GM12878 (cell line): ENCODE measurements around the gene TROAP. TPM values are rescaled to one million over a fixed set of nuclear protein-coding genes. Genes with fewer than 3 reads are reported as not detected.

Source experiments
- ATAC-seq: fragments of 200-7000 bp; cut with Tn5 transposase; 3 replicates; pipeline ENCODE4 v1.9.1; 2020; ENCODE audit warnings: mild to moderate bottlenecking, moderate library complexity
- BruUV-seq: library from RNA; stranded (reverse); fragments of 400-500 nt; replicated peaks from 2 replicates; lab custom pipeline; 2021; lab: Mats Ljungman, UMichigan
- CTCF ChIA-PET: fragments of 300-600 bp; sonication (Branson Sonifier 250); formaldehyde crosslinking; extraction: SDS; loops from one replicate; lab custom pipeline; 2021; ENCODE audit warnings: inconsistent platforms; lab: Yijun Ruan, JAX
- POLR2A ChIA-PET: fragments of 350-600 bp; formaldehyde crosslinking; extraction: SDS; loops from one replicate; lab custom pipeline; 2021; ENCODE audit warnings: inconsistent platforms; lab: Charles Lee
- RAD21 ChIA-PET: fragments of 300-600 bp; sonication (Branson Sonifier 250); formaldehyde crosslinking; loops from one replicate; lab custom pipeline; 2023; ENCODE audit warnings: antibody characterized with exemption; ENCODE audit not compliant: unreplicated experiment; lab: Charles Lee
- SMC1A ChIA-PET: fragments of 300-600 bp; sonication (Branson Sonifier 250); formaldehyde crosslinking; loops from one replicate; lab custom pipeline; 2023; ENCODE audit not compliant: unreplicated experiment, uncharacterized antibody; lab: Charles Lee
- DNase-seq: peaks from one replicate; pipeline ENCODE4 v3.0.0-alpha.2; 2011; ENCODE audit warnings: low read depth, low spot score
- FAIRE-seq: peaks from 3 replicates; lab custom pipeline; 2011; peaks lifted over from hg19 to GRCh38; lab: Jason Lieb, UNC
- H2AFZ ChIP-seq: 2 replicates; pipeline ENCODE4 v1.6.0; 2011; ENCODE audit warnings: low read depth, low read length, control low read depth; ENCODE audit not compliant: control insufficient read depth
- H3K27ac ChIP-seq: 2 replicates; pipeline ENCODE4 v1.5.1; 2011; ENCODE audit warnings: control low read depth; ENCODE audit not compliant: control insufficient read depth, insufficient read depth
- H3K27me3 ChIP-seq, 2 experiments: replicated peaks in 1 of 2; 2 replicates each; pipeline versions ENCODE4 v1.6.0 to v1.6.1; 2011; ENCODE audit warnings: low read length in 1 of 2; ENCODE audit not compliant: control insufficient read depth in 2 of 2, insufficient read depth in 2 of 2
- H3K36me3 ChIP-seq, 2 experiments: 2 replicates each; pipeline ENCODE4 v1.5.1; 2011; ENCODE audit warnings: low read length in 1 of 2; ENCODE audit not compliant: control insufficient read depth in 2 of 2, insufficient read depth in 2 of 2
- H3K4me1 ChIP-seq: 2 replicates; pipeline ENCODE4 v1.6.1; 2011; ENCODE audit warnings: mild to moderate bottlenecking, low read length, moderate library complexity, mixed read lengths; ENCODE audit not compliant: control insufficient read depth, insufficient read depth
- H3K4me2 ChIP-seq: 2 replicates; pipeline ENCODE4 v1.6.0; 2011; ENCODE audit warnings: control low read depth; ENCODE audit not compliant: control insufficient read depth, insufficient read depth
- H3K4me3 ChIP-seq: fragments of 200-600 bp; sonication (generic); 2 replicates; pipeline ENCODE4 v1.5.1; 2016
- H3K79me2 ChIP-seq: 2 replicates; pipeline ENCODE4 v1.6.0; 2011; ENCODE audit warnings: low read length; ENCODE audit not compliant: control insufficient read depth, insufficient read depth
- H3K9ac ChIP-seq: 2 replicates; pipeline ENCODE4 v1.8.0; 2011; ENCODE audit warnings: low read length, control low read depth, mixed read lengths; ENCODE audit not compliant: control insufficient read depth, insufficient read depth
- H3K9me3 ChIP-seq: replicated peaks from 3 replicates; pipeline ENCODE4 v1.5.1; 2011; ENCODE audit warnings: mild to moderate bottlenecking, low read length; ENCODE audit not compliant: control insufficient read depth, insufficient read depth
- H4K20me1 ChIP-seq: 2 replicates; pipeline ENCODE4 v1.6.0; 2011; ENCODE audit not compliant: control insufficient read depth, insufficient read depth
- EZH2 ChIP-seq: IDR thresholded peaks from 2 replicates; pipeline ENCODE4 v1.6.1; 2012; ENCODE audit warnings: low read depth, mild to moderate bottlenecking, control low read depth, inconsistent platforms, low read length, borderline replicate concordance; ENCODE audit not compliant: control insufficient read depth
- FOXM1 ChIP-seq: IDR thresholded peaks from 2 replicates; pipeline ENCODE4 v1.6.1; 2012; ENCODE audit warnings: low read depth, mild to moderate bottlenecking, inconsistent platforms, low read length, moderate library complexity
- NFIC ChIP-seq: IDR thresholded peaks from 2 replicates; pipeline ENCODE4 v1.6.1; 2012; ENCODE audit warnings: low read depth, mild to moderate bottlenecking, inconsistent platforms, low read length, moderate library complexity
- POLR2AphosphoS2 ChIP-seq: IDR thresholded peaks from 2 replicates; pipeline ENCODE4 v1.6.1; 2011; ENCODE audit warnings: low read depth, mild to moderate bottlenecking, low read length, improper control_type of control experiment, moderate library complexity
- RBBP5 ChIP-seq: fragments of 200-600 bp; sonication (generic); conservative IDR thresholded peaks from 2 replicates; pipeline ENCODE4 v1.6.1; 2016
- ZBED1 ChIP-seq: IDR thresholded peaks from 2 replicates; pipeline ENCODE4 v1.6.1; 2016; ENCODE audit warnings: borderline replicate concordance
- ZNF207 ChIP-seq: fragments of 450-650 bp; IDR thresholded peaks from 2 replicates; pipeline ENCODE4 v1.6.1; 2014; ENCODE audit warnings: antibody characterized with exemption, mild to moderate bottlenecking, borderline replicate concordance
- ZNF24 ChIP-seq: fragments of 450-650 bp; IDR thresholded peaks from 2 replicates; pipeline ENCODE4 v1.6.1; 2017; ENCODE audit warnings: antibody characterized with exemption, mild to moderate bottlenecking
- WGBS: methylation state at CpG from one replicate; pipeline ENCODE4 v1.1.6; 2016; ENCODE audit warnings: low lambda C conversion rate; ENCODE audit not compliant: insufficient replicate concordance, insufficient coverage; ENCODE audit errors: missing lambda C conversion rate; 5-methylcytosine and 5-hydroxymethylcytosine counted together
- in situ Hi-C: fragments of 300-500 bp; cut with MboI; formaldehyde crosslinking; loops from 9 replicates; pipeline ENCODE4 v1.14.3; 2018; ENCODE audit warnings: mixed read lengths
- intact Hi-C: fragments of 100-400 bp; cut with micrococcal nuclease; formaldehyde crosslinking; loops from one replicate; pipeline ENCODE4 v1.14.2; 2022; ENCODE audit not compliant: unreplicated experiment
- polyA plus RNA-seq, 11 experiments: library from polyadenylated mRNA; depleted of rRNA in 4 of 11; unstranded in 6 of 11; stranded (reverse) in 5 of 11; fragments of >200 nt; fragmentation: Nextera tagmentation in 4 of 11; fragmentation: Illumina TruSeq in 1 of 11; extraction: Ambion mirVana in 4 of 11; extraction: Trizol in 1 of 11; gene quantifications; 1 replicate in 1 of 11; 2 replicates in 10 of 11; pipeline versions ENCODE4 v1.2.1 to v1.2.3, GENCODE V29; 2011 to 2016; ENCODE audit warnings: inconsistent platforms in 2 of 11, missing spikeins in 2 of 11, low read depth in 1 of 11
- total RNA-seq, 4 experiments: library from RNA; depleted of rRNA in 3 of 4; stranded (reverse); fragments of >200 nt in 3 of 4; fragmentation: Illumina TruSeq in 1 of 4; extraction: Trizol in 1 of 4; gene quantifications; 2 replicates each; pipeline versions ENCODE4 v1.2.1 to v1.2.3, GENCODE V29; 2013 to 2021
- TF ChIP-seq, protein P1 (sequence below): fragments of 450-650 bp; IDR thresholded peaks from 2 replicates; pipeline ENCODE4 v1.6.1; 2018; ENCODE audit warnings: mild to moderate bottlenecking, low read depth, moderate library complexity; ENCODE audit not compliant: partially characterized antibody
- TF ChIP-seq, protein P2 (sequence below): fragments of 450-650 bp; IDR thresholded peaks from 2 replicates; pipeline ENCODE4 v1.6.1; 2017; ENCODE audit warnings: mild to moderate bottlenecking, moderate library complexity
- TF ChIP-seq, protein P3 (sequence below): fragments of 450-650 bp; formaldehyde crosslinking; IDR thresholded peaks from 2 replicates; pipeline ENCODE4 v1.4.0; 2020; ENCODE audit warnings: mild to moderate bottlenecking, moderate library complexity

Gene TROAP
- total and polyA plus RNA-seq, 10 of the 15 experiments (the other 5 are each of a cell fraction or from before 2014, with no cell fraction given), result 26.8 to 93.7 (median 52.6) TPM

DNA sequence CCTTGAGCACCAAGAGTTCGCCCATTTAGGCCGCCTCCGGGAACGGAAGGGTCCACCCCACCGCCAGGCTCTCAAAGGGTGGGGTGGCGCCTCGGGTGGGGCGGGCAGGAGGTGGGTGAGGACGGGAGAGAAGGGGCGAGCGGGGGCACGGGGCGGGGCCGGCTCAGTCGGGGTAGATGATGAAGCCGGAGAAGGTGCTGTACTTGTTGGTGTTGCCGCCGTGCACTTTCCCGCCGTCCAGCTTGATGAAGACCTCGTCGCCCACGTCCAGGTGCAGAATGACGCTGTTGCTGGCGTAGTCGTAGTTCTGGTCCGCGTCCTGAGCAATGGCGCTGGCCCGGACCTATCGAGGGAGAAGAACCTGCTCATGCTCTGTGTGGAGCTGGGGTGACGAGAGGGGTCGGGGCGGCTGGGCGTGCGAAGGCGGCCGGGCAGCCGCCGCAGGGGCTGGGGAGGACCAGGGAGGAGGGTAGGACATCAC lies 9.9 kb downstream of the TROAP start:
- FAIRE-seq (no peak), ATAC-seq (no peak), DNase-seq (no peak)
- peaks cover 5 to 12% of the 10 kb centered on the region in 2 experiments; a peak in 3 of 4 replicates for H3K36me3 ChIP-seq
- no peak overlapping the region for H3K4me2 ChIP-seq
- POLR2A ChIA-PET, result interaction anchor here (0.8 to 1.9 kb wide), 2 partner anchors 9 to 38 kb away, joined by 3 to 9 read pairs; partner anchors contain the start of gene PRPH
- RAD21 ChIA-PET, result interaction anchor here (1.9 to 2.3 kb wide), 2 partner anchors 9 to 25 kb away, joined by 24 to 33 read pairs; no protein-coding TSS in a partner anchor
- no peaks in the 10 kb centered on the region for H3K79me2 ChIP-seq
- no peak overlapping the region for H2AFZ ChIP-seq
- H3K27me3 ChIP-seq, result peaks cover 7 to 12% of the 10 kb centered on the region in 2 experiments
- intact Hi-C loops (no loop called here), in situ Hi-C loops (no loop called here)
- no TSS peak for BruUV-seq
- 46% methylated on average over 29 of the region's 40 CpGs for WGBS
- no peak overlapping the region for H3K27ac ChIP-seq
- H3K4me3 ChIP-seq, result no peak overlapping the region
- no peaks in the 10 kb centered on the region; the same call in 2 of the 3 replicates for H3K9me3 ChIP-seq
- SMC1A ChIA-PET, result interaction anchor here (1.2 to 2.8 kb wide), 3 partner anchors 9 to 14 kb away, joined by 3 to 22 read pairs (median 12); partner anchors contain the start of gene DNAJC22
- TF ChIP-seq ZBED1 (no peak), ZNF24 (no peak), RBBP5 (no peak), NFIC (no peak), POLR2AphosphoS2 (no peak), FOXM1 (no peak), ZNF207 (no peak), EZH2 (no peak)
- TF ChIP-seq, protein P1, sequence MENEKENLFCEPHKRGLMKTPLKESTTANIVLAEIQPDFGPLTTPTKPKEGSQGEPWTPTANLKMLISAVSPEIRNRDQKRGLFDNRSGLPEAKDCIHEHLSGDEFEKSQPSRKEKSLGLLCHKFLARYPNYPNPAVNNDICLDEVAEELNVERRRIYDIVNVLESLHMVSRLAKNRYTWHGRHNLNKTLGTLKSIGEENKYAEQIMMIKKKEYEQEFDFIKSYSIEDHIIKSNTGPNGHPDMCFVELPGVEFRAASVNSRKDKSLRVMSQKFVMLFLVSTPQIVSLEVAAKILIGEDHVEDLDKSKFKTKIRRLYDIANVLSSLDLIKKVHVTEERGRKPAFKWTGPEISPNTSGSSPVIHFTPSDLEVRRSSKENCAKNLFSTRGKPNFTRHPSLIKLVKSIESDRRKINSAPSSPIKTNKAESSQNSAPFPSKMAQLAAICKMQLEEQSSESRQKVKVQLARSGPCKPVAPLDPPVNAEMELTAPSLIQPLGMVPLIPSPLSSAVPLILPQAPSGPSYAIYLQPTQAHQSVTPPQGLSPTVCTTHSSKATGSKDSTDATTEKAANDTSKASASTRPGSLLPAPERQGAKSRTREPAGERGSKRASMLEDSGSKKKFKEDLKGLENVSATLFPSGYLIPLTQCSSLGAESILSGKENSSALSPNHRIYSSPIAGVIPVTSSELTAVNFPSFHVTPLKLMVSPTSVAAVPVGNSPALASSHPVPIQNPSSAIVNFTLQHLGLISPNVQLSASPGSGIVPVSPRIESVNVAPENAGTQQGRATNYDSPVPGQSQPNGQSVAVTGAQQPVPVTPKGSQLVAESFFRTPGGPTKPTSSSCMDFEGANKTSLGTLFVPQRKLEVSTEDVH, result no peak
- TF ChIP-seq, protein P2, sequence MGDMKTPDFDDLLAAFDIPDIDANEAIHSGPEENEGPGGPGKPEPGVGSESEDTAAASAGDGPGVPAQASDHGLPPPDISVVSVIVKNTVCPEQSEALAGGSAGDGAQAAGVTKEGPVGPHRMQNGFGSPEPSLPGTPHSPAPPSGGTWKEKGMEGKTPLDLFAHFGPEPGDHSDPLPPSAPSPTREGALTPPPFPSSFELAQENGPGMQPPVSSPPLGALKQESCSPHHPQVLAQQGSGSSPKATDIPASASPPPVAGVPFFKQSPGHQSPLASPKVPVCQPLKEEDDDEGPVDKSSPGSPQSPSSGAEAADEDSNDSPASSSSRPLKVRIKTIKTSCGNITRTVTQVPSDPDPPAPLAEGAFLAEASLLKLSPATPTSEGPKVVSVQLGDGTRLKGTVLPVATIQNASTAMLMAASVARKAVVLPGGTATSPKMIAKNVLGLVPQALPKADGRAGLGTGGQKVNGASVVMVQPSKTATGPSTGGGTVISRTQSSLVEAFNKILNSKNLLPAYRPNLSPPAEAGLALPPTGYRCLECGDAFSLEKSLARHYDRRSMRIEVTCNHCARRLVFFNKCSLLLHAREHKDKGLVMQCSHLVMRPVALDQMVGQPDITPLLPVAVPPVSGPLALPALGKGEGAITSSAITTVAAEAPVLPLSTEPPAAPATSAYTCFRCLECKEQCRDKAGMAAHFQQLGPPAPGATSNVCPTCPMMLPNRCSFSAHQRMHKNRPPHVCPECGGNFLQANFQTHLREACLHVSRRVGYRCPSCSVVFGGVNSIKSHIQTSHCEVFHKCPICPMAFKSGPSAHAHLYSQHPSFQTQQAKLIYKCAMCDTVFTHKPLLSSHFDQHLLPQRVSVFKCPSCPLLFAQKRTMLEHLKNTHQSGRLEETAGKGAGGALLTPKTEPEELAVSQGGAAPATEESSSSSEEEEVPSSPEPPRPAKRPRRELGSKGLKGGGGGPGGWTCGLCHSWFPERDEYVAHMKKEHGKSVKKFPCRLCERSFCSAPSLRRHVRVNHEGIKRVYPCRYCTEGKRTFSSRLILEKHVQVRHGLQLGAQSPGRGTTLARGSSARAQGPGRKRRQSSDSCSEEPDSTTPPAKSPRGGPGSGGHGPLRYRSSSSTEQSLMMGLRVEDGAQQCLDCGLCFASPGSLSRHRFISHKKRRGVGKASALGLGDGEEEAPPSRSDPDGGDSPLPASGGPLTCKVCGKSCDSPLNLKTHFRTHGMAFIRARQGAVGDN, result no peak
- TF ChIP-seq, protein P3, sequence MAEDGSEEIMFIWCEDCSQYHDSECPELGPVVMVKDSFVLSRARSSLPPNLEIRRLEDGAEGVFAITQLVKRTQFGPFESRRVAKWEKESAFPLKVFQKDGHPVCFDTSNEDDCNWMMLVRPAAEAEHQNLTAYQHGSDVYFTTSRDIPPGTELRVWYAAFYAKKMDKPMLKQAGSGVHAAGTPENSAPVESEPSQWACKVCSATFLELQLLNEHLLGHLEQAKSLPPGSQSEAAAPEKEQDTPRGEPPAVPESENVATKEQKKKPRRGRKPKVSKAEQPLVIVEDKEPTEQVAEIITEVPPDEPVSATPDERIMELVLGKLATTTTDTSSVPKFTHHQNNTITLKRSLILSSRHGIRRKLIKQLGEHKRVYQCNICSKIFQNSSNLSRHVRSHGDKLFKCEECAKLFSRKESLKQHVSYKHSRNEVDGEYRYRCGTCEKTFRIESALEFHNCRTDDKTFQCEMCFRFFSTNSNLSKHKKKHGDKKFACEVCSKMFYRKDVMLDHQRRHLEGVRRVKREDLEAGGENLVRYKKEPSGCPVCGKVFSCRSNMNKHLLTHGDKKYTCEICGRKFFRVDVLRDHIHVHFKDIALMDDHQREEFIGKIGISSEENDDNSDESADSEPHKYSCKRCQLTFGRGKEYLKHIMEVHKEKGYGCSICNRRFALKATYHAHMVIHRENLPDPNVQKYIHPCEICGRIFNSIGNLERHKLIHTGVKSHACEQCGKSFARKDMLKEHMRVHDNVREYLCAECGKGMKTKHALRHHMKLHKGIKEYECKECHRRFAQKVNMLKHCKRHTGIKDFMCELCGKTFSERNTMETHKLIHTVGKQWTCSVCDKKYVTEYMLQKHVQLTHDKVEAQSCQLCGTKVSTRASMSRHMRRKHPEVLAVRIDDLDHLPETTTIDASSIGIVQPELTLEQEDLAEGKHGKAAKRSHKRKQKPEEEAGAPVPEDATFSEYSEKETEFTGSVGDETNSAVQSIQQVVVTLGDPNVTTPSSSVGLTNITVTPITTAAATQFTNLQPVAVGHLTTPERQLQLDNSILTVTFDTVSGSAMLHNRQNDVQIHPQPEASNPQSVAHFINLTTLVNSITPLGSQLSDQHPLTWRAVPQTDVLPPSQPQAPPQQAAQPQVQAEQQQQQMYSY, result no peak
- H3K9ac ChIP-seq, result no peak overlapping the region
- H3K4me1 ChIP-seq, result no peaks in the 10 kb centered on the region
- CTCF ChIA-PET, result interaction anchor here (2.4 to 4.3 kb wide), 5 partner anchors 9 to 25 kb away, joined by 14 to 72 read pairs (median 60); partner anchors contain the start of genes DNAJC22 and TROAP
- no peaks in the 10 kb centered on the region for H4K20me1 ChIP-seq
